ENCODE data around the gene TP53AIP1. TPM values are rescaled to one million over a fixed set of nuclear protein-coding genes. Genes with fewer than 3 reads are reported as not detected.

TP53AIP1 gene
- total RNA-seq, 1 donor, result not detected

- no peak overlapping the region for H3K4me3 ChIP-seq (ENCODE audit: low read depth, low read length)
- no peak for TF ChIP-seq CTCF (IDR thresholded peaks at IDR 0.05; ENCODE audit: insufficient read depth, low read depth, low read length)
- DNase-seq (ENCODE audit: low read depth), result no peak
Observed at GRCh38 chr11:128940156-128940555, 2.5 kb downstream of the TP53AIP1 start.

GRCh38 chr11:128939591-128939990 is 3.1 kb downstream of the TP53AIP1 start:
- DNase-seq (ENCODE audit: low read depth), result no peak
- no peak overlapping the region for H3K4me3 ChIP-seq (ENCODE audit: low read depth, low read length)
- no peak for TF ChIP-seq CTCF (IDR thresholded peaks at IDR 0.05; ENCODE audit: insufficient read depth, low read depth, low read length)

- no peak for TF ChIP-seq CTCF (IDR thresholded peaks at IDR 0.05; ENCODE audit: insufficient read depth, low read depth, low read length)
- H3K4me3 ChIP-seq (ENCODE audit: low read depth, low read length), result no peak overlapping the region
- no peak for DNase-seq (ENCODE audit: low read depth)
Observed at GRCh38 chr11:128938156-128938885, 4.3 kb downstream of the TP53AIP1 start.

- no peak for TF ChIP-seq CTCF (IDR thresholded peaks at IDR 0.05; ENCODE audit: insufficient read depth, low read depth, low read length)
- DNase-seq (ENCODE audit: low read depth), result no peak
- no peak overlapping the region for H3K4me3 ChIP-seq (ENCODE audit: low read depth, low read length)
Observed at GRCh38 chr11:128937480-128937879, 5.2 kb downstream of the TP53AIP1 start.

- DNase-seq (ENCODE audit: low read depth), result no peak
- H3K4me3 ChIP-seq (ENCODE audit: low read depth, low read length), result no peak overlapping the region
- no peak for TF ChIP-seq CTCF (IDR thresholded peaks at IDR 0.05; ENCODE audit: insufficient read depth, low read depth, low read length)
Observed at GRCh38 chr11:128936606-128937251, 5.9 kb downstream of the TP53AIP1 start.

GRCh38 chr11:128934926-128935325 is 7.7 kb downstream of the TP53AIP1 start:
- TF ChIP-seq CTCF (IDR thresholded peaks at IDR 0.05; ENCODE audit: insufficient read depth, low read depth, low read length), result no peak
- no peak for DNase-seq (ENCODE audit: low read depth)
- H3K4me3 ChIP-seq (ENCODE audit: low read depth, low read length), result no peak overlapping the region

All from fibroblast of villous mesenchyme (primary cell).